Caco-2 (cell line): Measurements from ENCODE around the gene LRRC75A. TPM values are rescaled to one million over a fixed set of nuclear protein-coding genes. Genes with fewer than 3 reads are reported as not detected.

Experiments
- BruUV-seq: library from RNA; stranded (reverse); fragments of 400-500 nt; replicated peaks from 2 replicates; lab custom pipeline; 2021; lab: Mats Ljungman, UMichigan
- CTCF ChIA-PET: fragments of 300-600 bp; sonication (Branson Sonifier 250); formaldehyde crosslinking; loops from one replicate; lab custom pipeline; 2022; ENCODE audit warnings: antibody characterized with exemption; lab: Charles Lee
- POLR2A ChIA-PET: fragments of 300-600 bp; sonication (Branson Sonifier 250); formaldehyde crosslinking; loops from one replicate; lab custom pipeline; 2022; ENCODE audit warnings: antibody characterized with exemption; lab: Charles Lee
- DNase-seq, 2 experiments: peaks; one replicate each; pipeline versions ENCODE4 v3.0.0 to v3.0.0-alpha.2; 2020 to 2022
- H3K27me3 ChIP-seq: replicated peaks from 2 replicates; pipeline ENCODE4 v1.6.0; 2011; ENCODE audit warnings: low read length; ENCODE audit not compliant: control insufficient read depth, insufficient read depth
- H3K36me3 ChIP-seq: 2 replicates; pipeline ENCODE4 v1.5.1; 2011; ENCODE audit warnings: low read length; ENCODE audit not compliant: control insufficient read depth, insufficient read depth
- H3K4me1 ChIP-seq: fragments of 250-450 bp; sonication (Bioruptor Pico); 2 replicates; pipeline ENCODE4 v1.5.1; 2020; ENCODE audit warnings: mild to moderate bottlenecking
- H3K4me3 ChIP-seq: 2 replicates; pipeline ENCODE4 v1.5.1; 2011; ENCODE audit warnings: low read depth, mild to moderate bottlenecking, control low read depth, low read length
- H3K9me3 ChIP-seq: fragments of 250-450 bp; sonication (Bioruptor Pico); 2 replicates; pipeline ENCODE4 v1.5.1; 2020; ENCODE audit warnings: mild to moderate bottlenecking, moderate library complexity
- H3K27ac Mint-ChIP-seq: one replicate; pipeline ENCODE4 v1.8.0; 2022; ENCODE audit warnings: mixed read lengths; ENCODE audit not compliant: unreplicated experiment
- H3K27me3 Mint-ChIP-seq: one replicate; pipeline ENCODE4 v1.8.0; 2022; ENCODE audit warnings: mixed read lengths; ENCODE audit not compliant: insufficient read depth, unreplicated experiment
- H3K36me3 Mint-ChIP-seq: one replicate; pipeline ENCODE4 v1.8.0; 2022; ENCODE audit warnings: mild to moderate bottlenecking, mixed read lengths; ENCODE audit not compliant: insufficient read depth, unreplicated experiment
- H3K4me1 Mint-ChIP-seq: one replicate; pipeline ENCODE4 v1.8.0; 2022; ENCODE audit warnings: low read depth, mixed read lengths; ENCODE audit not compliant: unreplicated experiment
- H3K4me3 Mint-ChIP-seq: one replicate; pipeline ENCODE4 v1.8.0; 2022; ENCODE audit warnings: mild to moderate bottlenecking, moderate library complexity, mixed read lengths; ENCODE audit not compliant: unreplicated experiment
- H3K9me3 Mint-ChIP-seq: one replicate; pipeline ENCODE4 v1.8.0; 2022; ENCODE audit warnings: mixed read lengths; ENCODE audit not compliant: unreplicated experiment
- intact Hi-C: fragments of 100-400 bp; cut with micrococcal nuclease; formaldehyde crosslinking; loops from one replicate; pipeline ENCODE4 v1.10.0; 2022; ENCODE audit not compliant: unreplicated experiment
- total RNA-seq: library from RNA; stranded (reverse); gene quantifications from 2 replicates; pipeline ENCODE4 v1.2.3, GENCODE V29; 2022
- TF ChIP-seq, protein P1 (sequence below), 2 experiments: fragments of 200-600 bp in 1 of 2; IDR thresholded peaks; 1 replicate in 1 of 2; 2 replicates in 1 of 2; pipeline versions ENCODE4 v1.5.1 to v1.8.0; 2011 to 2022; ENCODE audit warnings: antibody characterized with exemption in 1 of 2, control low read depth in 1 of 2, inconsistent platforms in 1 of 2, low read depth in 1 of 2, low read length in 1 of 2, mild to moderate bottlenecking in 1 of 2, moderate library complexity in 1 of 2; ENCODE audit not compliant: insufficient read depth in 1 of 2, severe bottlenecking in 1 of 2, unreplicated experiment in 1 of 2

Gene LRRC75A
- total RNA-seq, 1 experiment from 2014 or later = 4.5 TPM

DNA sequence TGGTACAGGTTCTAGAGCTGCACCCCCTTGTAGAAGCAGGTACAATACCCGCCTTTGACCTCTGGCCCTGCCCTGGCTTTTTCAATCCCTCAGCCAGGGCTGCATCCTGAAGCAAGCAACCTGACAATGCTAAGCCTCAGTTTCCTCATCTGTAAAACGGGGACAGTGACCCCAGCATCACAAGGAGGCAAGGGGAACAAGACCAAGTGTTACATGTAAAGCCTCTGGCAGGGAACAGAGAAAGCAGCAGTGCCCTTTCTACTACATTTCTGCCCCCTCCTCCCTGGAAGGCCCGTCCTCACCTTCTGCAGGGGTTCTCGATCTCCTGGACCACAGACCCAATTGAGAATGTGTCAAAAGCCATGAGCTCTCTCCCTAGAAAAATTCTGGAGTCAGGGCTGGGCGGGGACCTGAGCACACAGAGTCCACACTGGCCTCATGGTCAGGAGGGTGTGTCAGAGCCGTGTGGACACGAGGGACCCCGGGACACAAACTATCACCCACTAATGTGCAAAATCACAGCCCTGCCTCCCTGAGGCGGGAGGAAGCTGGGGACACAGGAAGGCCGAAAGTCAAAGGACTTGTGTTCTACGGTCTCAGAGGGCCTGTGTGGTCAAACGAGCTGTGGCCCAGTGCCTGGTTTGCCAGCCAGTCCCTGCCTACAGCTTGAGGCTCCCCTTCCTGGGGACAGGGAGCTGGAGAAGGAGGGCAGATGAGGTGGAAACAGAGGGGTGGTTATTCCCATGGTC lies 27.5 kb downstream of the LRRC75A start:
- CTCF ChIA-PET = interaction anchor here (1.2 kb wide), 1 partner anchor 57 kb away, joined by 3 read pairs; no protein-coding TSS in a partner anchor
- intact Hi-C loops = no loop called here
- H3K4me1 ChIP-seq = peaks cover 38% of the 10 kb centered on the region

GRCh38 chr17:16463358-16464302 lies 28.4 kb downstream of the LRRC75A start:
- ChIA-PET POLR2A (interaction anchor here (0.6 kb wide), 1 partner anchor 59 kb away, joined by 3 read pairs; no protein-coding TSS in a partner anchor), CTCF (interaction anchor here (1.5 kb wide), 1 partner anchor 10 kb away, joined by 4 read pairs; no protein-coding TSS in a partner anchor)
- peaks cover 5% of the 10 kb centered on the region for H3K36me3 Mint-ChIP-seq
- intact Hi-C loops = no loop called here
- H3K9me3 Mint-ChIP-seq = no peaks in the 10 kb centered on the region
- H3K27me3 ChIP-seq = no peaks in the 10 kb centered on the region
- H3K27ac Mint-ChIP-seq = no peak overlapping the region
- peaks cover 34% of the 10 kb centered on the region for H3K4me1 ChIP-seq
- no peaks in the 10 kb centered on the region for H3K36me3 ChIP-seq
- TF ChIP-seq, protein P1, sequence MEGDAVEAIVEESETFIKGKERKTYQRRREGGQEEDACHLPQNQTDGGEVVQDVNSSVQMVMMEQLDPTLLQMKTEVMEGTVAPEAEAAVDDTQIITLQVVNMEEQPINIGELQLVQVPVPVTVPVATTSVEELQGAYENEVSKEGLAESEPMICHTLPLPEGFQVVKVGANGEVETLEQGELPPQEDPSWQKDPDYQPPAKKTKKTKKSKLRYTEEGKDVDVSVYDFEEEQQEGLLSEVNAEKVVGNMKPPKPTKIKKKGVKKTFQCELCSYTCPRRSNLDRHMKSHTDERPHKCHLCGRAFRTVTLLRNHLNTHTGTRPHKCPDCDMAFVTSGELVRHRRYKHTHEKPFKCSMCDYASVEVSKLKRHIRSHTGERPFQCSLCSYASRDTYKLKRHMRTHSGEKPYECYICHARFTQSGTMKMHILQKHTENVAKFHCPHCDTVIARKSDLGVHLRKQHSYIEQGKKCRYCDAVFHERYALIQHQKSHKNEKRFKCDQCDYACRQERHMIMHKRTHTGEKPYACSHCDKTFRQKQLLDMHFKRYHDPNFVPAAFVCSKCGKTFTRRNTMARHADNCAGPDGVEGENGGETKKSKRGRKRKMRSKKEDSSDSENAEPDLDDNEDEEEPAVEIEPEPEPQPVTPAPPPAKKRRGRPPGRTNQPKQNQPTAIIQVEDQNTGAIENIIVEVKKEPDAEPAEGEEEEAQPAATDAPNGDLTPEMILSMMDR (IDR thresholded peaks at IDR 0.05; ENCODE audit: insufficient read depth in 1 of 2, low read depth in 1 of 2, low read length in 1 of 2, severe bottlenecking in 1 of 2, unreplicated experiment in 1 of 2) = peak in 1 of 2 experiments; percentile 11
- BruUV-seq = no TSS peak
- no peaks in the 10 kb centered on the region for H3K9me3 ChIP-seq
- H3K4me3 Mint-ChIP-seq = no peak overlapping the region
- peaks cover 6% of the 10 kb centered on the region for H3K4me1 Mint-ChIP-seq
- H3K27me3 Mint-ChIP-seq = no peaks in the 10 kb centered on the region
- H3K4me3 ChIP-seq = no peak overlapping the region
- DNase-seq = no peak

More for the DNA sequence above, 27.5 kb downstream of the LRRC75A start:
- Mint-ChIP-seq H3K9me3 (no peaks in the 10 kb centered on the region), H3K36me3 (peaks cover 5% of the 10 kb centered on the region), H3K27ac (peak overlapping the region; percentile 70), H3K27me3 (no peaks in the 10 kb centered on the region), H3K4me3 (no peak overlapping the region), H3K4me1 (peaks cover 6% of the 10 kb centered on the region)
- TF ChIP-seq, protein P1 (IDR thresholded peaks at IDR 0.05; ENCODE audit: insufficient read depth in 1 of 2, low read depth in 1 of 2, low read length in 1 of 2, severe bottlenecking in 1 of 2, unreplicated experiment in 1 of 2) = no peak
- BruUV-seq = no TSS peak
- no peaks in the 10 kb centered on the region for H3K9me3 ChIP-seq
- H3K36me3 ChIP-seq = no peaks in the 10 kb centered on the region
- POLR2A ChIA-PET = no interaction called here
- DNase-seq = no peak
- no peaks in the 10 kb centered on the region for H3K27me3 ChIP-seq
- no peak overlapping the region for H3K4me3 ChIP-seq
